ENCODE measurements around the gene FETUB. TPM values are rescaled to one million over a fixed set of nuclear protein-coding genes. Genes with fewer than 3 reads are reported as not detected.
A peak's percentile ranks its signal among the peaks of the same experiment; 100 is the strongest.

Gene FETUB
- total and polyA plus RNA-seq, 7 donors, result 0.46 TPM; not detected in 6

DNA sequence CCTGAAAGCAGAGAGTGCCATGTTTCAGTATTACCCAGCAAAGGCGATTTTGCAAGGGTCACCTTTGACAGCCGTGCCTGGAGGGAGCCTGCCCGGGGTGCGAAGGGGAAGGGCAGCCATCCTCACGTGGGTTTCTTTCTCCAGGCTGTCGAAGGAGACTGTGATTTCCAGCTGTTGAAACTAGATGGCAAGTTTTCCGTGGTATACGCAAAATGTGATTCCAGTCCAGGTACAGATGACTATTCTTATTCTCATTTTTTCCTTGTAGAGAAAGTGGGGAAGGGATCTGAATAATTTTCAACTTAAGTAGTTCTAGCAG, 23.9 kb upstream of the FETUB start:
- H3K4me3 ChIP-seq, result no peak overlapping the region
- WGBS, 2 donors, result 91% methylated on average over 8 of the region's 8 CpGs
- H3K4me1 ChIP-seq, result peaks cover 0 to 10% (median 8%) of the 10 kb centered on the region in 4 donors
- no peaks in the 10 kb centered on the region for H3K36me3 ChIP-seq
- DNase-seq, result no peak
- peaks cover 0 to 30% (median 0%) of the 10 kb centered on the region in 3 donors for H3K27me3 ChIP-seq
- intact Hi-C loops (cut with DNase I), result loop anchor here (5.0 kb wide), 2 partner anchors 551 to 634 kb away; no protein-coding TSS in a partner anchor
- TF ChIP-seq EP300 (IDR thresholded peaks at IDR 0.05) (no peak), POLR2A (IDR thresholded peaks at IDR 0.05) (no peak), POLR2AphosphoS5 (IDR thresholded peaks at IDR 0.05) (no peak)
- TF ChIP-seq, protein P1, sequence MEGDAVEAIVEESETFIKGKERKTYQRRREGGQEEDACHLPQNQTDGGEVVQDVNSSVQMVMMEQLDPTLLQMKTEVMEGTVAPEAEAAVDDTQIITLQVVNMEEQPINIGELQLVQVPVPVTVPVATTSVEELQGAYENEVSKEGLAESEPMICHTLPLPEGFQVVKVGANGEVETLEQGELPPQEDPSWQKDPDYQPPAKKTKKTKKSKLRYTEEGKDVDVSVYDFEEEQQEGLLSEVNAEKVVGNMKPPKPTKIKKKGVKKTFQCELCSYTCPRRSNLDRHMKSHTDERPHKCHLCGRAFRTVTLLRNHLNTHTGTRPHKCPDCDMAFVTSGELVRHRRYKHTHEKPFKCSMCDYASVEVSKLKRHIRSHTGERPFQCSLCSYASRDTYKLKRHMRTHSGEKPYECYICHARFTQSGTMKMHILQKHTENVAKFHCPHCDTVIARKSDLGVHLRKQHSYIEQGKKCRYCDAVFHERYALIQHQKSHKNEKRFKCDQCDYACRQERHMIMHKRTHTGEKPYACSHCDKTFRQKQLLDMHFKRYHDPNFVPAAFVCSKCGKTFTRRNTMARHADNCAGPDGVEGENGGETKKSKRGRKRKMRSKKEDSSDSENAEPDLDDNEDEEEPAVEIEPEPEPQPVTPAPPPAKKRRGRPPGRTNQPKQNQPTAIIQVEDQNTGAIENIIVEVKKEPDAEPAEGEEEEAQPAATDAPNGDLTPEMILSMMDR (IDR thresholded peaks at IDR 0.05), result no peak
- no peaks in the 10 kb centered on the region for H3K9me3 ChIP-seq
- H3K27ac ChIP-seq, result no peak overlapping the region

DNA sequence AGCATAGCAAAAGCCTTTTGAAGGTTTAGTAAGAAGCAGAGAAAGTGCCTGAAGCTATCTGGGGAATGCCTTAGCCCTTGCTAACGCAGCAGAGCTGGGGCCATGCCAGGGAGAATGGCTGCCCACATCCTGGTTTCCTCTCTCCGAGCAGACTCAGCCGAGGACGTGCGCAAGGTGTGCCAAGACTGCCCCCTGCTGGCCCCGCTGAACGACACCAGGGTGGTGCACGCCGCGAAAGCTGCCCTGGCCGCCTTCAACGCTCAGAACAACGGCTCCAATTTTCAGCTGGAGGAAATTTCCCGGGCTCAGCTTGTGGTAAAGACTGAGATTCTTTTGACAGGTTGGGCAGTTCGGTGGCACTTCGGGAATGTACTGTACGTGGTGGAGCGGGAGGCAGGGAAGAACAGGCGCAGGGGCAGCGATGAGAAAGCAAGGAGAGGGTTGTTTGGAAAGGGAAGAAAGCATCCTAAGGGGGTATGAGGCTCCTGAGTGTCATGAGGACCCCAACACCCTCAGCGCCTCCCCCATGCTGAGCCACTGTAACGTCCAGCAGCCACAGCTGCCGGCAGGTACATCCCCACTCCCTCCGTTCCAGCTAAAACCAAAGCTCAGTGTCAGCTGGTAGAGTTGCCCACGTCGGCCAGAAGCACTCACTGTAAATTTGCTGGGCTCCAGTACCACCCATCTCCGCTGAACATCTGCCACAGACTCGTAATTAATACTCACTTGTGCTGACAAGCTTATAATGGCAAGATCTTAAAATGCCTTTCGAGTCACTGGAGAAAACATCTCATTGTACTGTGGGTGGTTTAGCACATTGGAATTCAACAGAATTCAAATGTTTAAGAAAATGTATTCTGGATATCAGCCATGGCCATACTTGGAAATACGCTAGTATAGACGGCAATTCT, 22.9 kb upstream of the FETUB start:
- Histone ChIP-seq H3K27ac (peak overlapping the region in 1 of 4 donors; percentile 43), H3K4me1 (peaks cover 0 to 10% (median 8%) of the 10 kb centered on the region in 4 donors), H3K9me3 (no peaks in the 10 kb centered on the region), H3K36me3 (no peaks in the 10 kb centered on the region), H3K4me3 (peak overlapping the region in 2 of 4 donors; percentile 14 to 23), H3K27me3 (peaks cover 0 to 30% (median 0%) of the 10 kb centered on the region in 3 donors)
- no peak for TF ChIP-seq POLR2AphosphoS5 (IDR thresholded peaks at IDR 0.05)
- no peak for TF ChIP-seq EP300 (IDR thresholded peaks at IDR 0.05)
- TF ChIP-seq, protein P1 (IDR thresholded peaks at IDR 0.05), result peak; percentile 18 to 80 (median 70)
- TF ChIP-seq POLR2A (IDR thresholded peaks at IDR 0.05), result no peak
- intact Hi-C loops (cut with DNase I), result loop anchor here (5.0 kb wide), 2 partner anchors 550 to 635 kb away; no protein-coding TSS in a partner anchor
- WGBS, 2 donors, result 23 to 25% methylated on average over 31 of the region's 31 CpGs
- DNase-seq, result peak; percentile 87

DNA sequence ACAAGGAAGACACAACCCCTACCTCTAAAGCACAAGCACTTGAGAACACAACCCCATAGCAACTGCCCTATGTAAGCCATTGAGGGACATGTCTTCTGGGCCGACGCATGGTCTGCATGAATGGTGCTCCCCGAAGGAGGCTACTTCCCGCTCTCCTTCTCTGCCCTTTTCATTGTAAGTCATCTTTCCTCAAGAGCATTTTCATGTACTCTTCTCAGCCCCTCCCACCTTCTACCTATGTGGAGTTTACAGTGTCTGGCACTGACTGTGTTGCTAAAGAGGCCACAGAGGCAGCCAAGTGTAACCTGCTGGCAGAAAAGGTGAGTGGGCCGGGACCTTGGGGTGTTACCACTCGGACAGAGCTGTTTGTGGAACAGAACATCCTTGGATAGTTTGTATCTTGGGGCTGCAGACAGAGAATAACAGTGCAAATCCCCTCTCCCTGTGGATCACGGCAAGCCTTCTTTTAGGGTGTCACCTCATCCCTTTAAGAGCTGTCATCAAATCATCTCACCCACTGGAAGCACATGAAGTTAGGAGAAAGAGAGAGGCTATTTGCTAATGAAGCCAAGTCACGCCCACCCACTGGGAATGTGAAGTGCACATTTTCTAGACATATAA, 21.8 kb upstream of the FETUB start:
- H3K27me3 ChIP-seq, result peaks cover 0 to 30% (median 0%) of the 10 kb centered on the region in 3 donors

DNA sequence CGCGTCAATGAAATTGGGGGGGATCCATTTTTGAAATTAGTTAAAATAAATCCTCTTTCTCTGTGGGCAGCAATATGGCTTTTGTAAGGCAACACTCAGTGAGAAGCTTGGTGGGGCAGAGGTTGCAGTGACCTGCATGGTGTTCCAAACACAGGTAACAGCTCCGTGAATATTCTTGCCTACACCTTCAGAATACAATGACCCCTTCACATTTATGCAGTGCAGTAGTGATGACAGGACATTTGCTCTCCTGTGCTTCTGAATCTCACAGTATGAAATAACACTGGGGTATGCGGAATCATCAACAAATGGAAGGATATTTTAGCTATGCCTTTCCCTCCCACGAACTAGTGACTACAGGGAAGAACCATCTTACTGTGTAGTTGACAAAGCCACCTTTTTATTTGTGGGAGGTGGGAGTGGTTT, 20.4 kb upstream of the FETUB start:
- Histone ChIP-seq H3K4me3 (no peak overlapping the region), H3K4me1 (peaks cover 0 to 10% (median 8%) of the 10 kb centered on the region in 4 donors), H3K9me3 (no peaks in the 10 kb centered on the region), H3K27me3 (peaks cover 0 to 18% (median 0%) of the 10 kb centered on the region in 3 donors), H3K27ac (no peak overlapping the region), H3K36me3 (no peaks in the 10 kb centered on the region)
- TF ChIP-seq POLR2AphosphoS5 (IDR thresholded peaks at IDR 0.05) (no peak), EP300 (IDR thresholded peaks at IDR 0.05) (no peak), POLR2A (IDR thresholded peaks at IDR 0.05) (no peak)
- TF ChIP-seq, protein P1 (IDR thresholded peaks at IDR 0.05), result no peak
- intact Hi-C loops (cut with DNase I), result loop anchor here (5.0 kb wide), 2 partner anchors 548 to 637 kb away; no protein-coding TSS in a partner anchor
- DNase-seq, result no peak
- 91 to 94% methylated on average over 5 of the region's 5 CpGs for WGBS, 2 donors

More for the DNA sequence above, 21.8 kb upstream of the FETUB start:
- 90 to 93% methylated on average over 8 of the region's 8 CpGs for WGBS, 2 donors
- intact Hi-C loops (cut with DNase I), result loop anchor here (5.0 kb wide), 2 partner anchors 549 to 636 kb away; no protein-coding TSS in a partner anchor
- Histone ChIP-seq H3K4me3 (no peak overlapping the region), H3K4me1 (peaks cover 0 to 10% (median 8%) of the 10 kb centered on the region in 4 donors), H3K36me3 (no peaks in the 10 kb centered on the region), H3K9me3 (no peaks in the 10 kb centered on the region), H3K27ac (no peak overlapping the region)
- DNase-seq, result no peak
- TF ChIP-seq, protein P1 (IDR thresholded peaks at IDR 0.05), result no peak
- no peak for TF ChIP-seq POLR2AphosphoS5 (IDR thresholded peaks at IDR 0.05)
- TF ChIP-seq POLR2A (IDR thresholded peaks at IDR 0.05), result no peak
- no peak for TF ChIP-seq EP300 (IDR thresholded peaks at IDR 0.05)

Data from sigmoid colon (tissue), 7 donors.